ENCODE measurements around the gene C4orf36.

GRCh38 chr4:86910820-86911684, 18.8 kb upstream of the C4orf36 start:
- TF ChIP-seq POLR2A (IDR thresholded peaks at IDR 0.05) = no peak
- TF ChIP-seq CTCF (IDR thresholded peaks at IDR 0.05) = no peak
- no peak for TF ChIP-seq POLR2AphosphoS5 (IDR thresholded peaks at IDR 0.05; ENCODE audit: insufficient read depth in 1 of 2, low read depth in 1 of 2)

Data from vagina (tissue), 2 donors.